PC-3 (cell line): ENCODE data around the gene KLHL13.

ENCODE experiments used
- CTCF ChIP-seq: fragments of 300-600 bp; sonication (generic); conservative IDR thresholded peaks from 2 replicates; pipeline ENCODE4 v1.5.1; 2017; ENCODE audit warnings: antibody characterized with exemption, low read depth, mild to moderate bottlenecking, low read length
- EZH2phosphoT487 ChIP-seq: fragments of 300-600 bp; sonication (generic); IDR thresholded peaks from 2 replicates; pipeline ENCODE4 v1.6.1; 2018; ENCODE audit warnings: mild to moderate bottlenecking, antibody characterized with exemption, low read length, borderline replicate concordance

- TF ChIP-seq CTCF: no peak
- TF ChIP-seq EZH2phosphoT487: no peak
Measured at GRCh38 chrX:118148737-118149136, 32.1 kb upstream of the KLHL13 start.
